Measurements from ENCODE around the gene NHSL2.

DNA sequence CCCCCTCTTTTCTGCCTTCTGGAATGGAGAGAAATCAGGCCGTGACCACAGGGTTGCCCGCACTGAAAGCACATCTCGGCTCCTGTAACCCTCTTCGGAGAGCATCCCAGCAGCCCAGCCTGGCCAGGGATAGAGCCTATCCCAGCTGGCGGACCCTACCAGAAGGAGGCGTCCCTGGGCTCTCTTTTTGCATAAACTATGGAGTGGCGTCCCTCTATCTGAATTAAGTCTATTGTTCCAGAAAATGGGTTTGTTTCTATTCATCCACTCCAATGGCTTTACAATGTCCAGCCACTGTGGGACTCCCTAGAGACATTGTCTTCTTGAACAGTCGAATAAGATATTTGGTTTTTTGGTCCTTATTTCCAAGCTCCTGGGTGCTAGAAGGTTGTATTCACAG lies 689 bp upstream of the NHSL2 start:
- TF ChIP-seq, protein P1, sequence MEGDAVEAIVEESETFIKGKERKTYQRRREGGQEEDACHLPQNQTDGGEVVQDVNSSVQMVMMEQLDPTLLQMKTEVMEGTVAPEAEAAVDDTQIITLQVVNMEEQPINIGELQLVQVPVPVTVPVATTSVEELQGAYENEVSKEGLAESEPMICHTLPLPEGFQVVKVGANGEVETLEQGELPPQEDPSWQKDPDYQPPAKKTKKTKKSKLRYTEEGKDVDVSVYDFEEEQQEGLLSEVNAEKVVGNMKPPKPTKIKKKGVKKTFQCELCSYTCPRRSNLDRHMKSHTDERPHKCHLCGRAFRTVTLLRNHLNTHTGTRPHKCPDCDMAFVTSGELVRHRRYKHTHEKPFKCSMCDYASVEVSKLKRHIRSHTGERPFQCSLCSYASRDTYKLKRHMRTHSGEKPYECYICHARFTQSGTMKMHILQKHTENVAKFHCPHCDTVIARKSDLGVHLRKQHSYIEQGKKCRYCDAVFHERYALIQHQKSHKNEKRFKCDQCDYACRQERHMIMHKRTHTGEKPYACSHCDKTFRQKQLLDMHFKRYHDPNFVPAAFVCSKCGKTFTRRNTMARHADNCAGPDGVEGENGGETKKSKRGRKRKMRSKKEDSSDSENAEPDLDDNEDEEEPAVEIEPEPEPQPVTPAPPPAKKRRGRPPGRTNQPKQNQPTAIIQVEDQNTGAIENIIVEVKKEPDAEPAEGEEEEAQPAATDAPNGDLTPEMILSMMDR (IDR thresholded peaks at IDR 0.05): peak in 1 of 5 experiments; percentile 20
- TF ChIP-seq POLR2A (IDR thresholded peaks at IDR 0.05): no peak
